HL-60 (cell line): Measurements from ENCODE around the gene TBX5.

ENCODE experiments used
- CTCF ChIP-seq: IDR thresholded peaks from one replicate; pipeline ENCODE4 v1.5.1; 2011; ENCODE audit warnings: low read length, control low read depth, inconsistent platforms; ENCODE audit not compliant: insufficient read depth
- POLR2AphosphoS5 ChIP-seq: IDR thresholded peaks from 2 replicates; pipeline ENCODE4 v1.6.1; 2012; ENCODE audit warnings: low read depth
- TF ChIP-seq, protein P1 (sequence below): IDR thresholded peaks from 2 replicates; pipeline ENCODE4 v1.6.1; 2012; ENCODE audit warnings: low read depth; ENCODE audit not compliant: insufficient replicate concordance

DNA sequence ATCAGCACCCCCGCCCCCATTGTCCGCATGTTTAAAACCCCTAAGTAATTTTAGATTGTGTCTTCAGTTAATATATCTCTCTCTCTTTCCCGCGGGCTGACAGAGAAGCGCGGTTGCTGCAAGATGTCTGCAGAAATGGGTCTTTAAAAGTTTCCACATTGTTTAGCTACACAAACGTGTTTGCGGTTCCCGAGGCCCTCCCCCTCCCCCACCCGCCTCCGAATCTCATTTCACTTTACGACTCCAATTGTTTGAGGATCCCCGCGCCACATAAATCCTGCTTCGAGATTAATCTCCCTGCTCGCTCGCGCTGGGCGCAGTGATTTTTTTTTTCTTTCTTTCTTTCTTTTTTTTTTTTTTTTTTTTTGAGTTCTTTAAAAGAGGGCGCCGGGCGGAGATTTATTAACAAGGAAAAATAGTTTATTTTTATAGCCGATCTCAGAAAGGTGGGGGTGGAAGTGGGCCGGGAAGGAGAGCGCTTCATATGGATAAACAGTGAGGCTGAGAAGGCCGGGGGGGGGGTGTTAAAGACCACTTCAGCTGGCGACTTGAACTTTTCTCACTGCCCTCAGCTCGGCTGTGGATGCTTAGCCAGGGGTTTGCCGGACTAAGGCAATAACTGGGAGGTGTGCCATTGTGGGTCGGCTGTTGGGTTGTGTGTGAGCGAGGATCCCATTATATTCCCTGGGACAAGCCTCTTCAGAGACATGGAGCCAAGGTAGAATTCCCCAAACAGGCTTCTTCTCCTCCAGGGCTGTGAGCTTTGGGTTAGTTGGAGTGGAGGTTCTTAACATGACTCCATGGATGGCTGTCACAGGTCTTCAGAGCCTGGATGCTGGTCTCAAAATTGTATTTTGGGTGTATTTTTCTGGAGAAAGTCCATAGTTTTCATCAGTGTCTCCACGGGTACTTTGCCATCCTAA is 39.7 kb upstream of the TBX5 start:
- TF ChIP-seq CTCF (no peak), POLR2AphosphoS5 (no peak)
- TF ChIP-seq, protein P1, sequence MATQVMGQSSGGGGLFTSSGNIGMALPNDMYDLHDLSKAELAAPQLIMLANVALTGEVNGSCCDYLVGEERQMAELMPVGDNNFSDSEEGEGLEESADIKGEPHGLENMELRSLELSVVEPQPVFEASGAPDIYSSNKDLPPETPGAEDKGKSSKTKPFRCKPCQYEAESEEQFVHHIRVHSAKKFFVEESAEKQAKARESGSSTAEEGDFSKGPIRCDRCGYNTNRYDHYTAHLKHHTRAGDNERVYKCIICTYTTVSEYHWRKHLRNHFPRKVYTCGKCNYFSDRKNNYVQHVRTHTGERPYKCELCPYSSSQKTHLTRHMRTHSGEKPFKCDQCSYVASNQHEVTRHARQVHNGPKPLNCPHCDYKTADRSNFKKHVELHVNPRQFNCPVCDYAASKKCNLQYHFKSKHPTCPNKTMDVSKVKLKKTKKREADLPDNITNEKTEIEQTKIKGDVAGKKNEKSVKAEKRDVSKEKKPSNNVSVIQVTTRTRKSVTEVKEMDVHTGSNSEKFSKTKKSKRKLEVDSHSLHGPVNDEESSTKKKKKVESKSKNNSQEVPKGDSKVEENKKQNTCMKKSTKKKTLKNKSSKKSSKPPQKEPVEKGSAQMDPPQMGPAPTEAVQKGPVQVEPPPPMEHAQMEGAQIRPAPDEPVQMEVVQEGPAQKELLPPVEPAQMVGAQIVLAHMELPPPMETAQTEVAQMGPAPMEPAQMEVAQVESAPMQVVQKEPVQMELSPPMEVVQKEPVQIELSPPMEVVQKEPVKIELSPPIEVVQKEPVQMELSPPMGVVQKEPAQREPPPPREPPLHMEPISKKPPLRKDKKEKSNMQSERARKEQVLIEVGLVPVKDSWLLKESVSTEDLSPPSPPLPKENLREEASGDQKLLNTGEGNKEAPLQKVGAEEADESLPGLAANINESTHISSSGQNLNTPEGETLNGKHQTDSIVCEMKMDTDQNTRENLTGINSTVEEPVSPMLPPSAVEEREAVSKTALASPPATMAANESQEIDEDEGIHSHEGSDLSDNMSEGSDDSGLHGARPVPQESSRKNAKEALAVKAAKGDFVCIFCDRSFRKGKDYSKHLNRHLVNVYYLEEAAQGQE = no peak
